VCaP (cell line): Measurements from ENCODE around the gene MTA1.

ENCODE experiments used
- H3K27ac ChIP-seq: fragments of 450-650 bp; 2 replicates; pipeline ENCODE4 v1.5.1; 2017
- CTCF ChIP-seq: fragments of 450-650 bp; conservative IDR thresholded peaks from 2 replicates; pipeline ENCODE4 v1.5.1; 2017; ENCODE audit warnings: mild to moderate bottlenecking, moderate library complexity

Gene MTA1

GRCh38 chr14:105495990-105496830 is 76.6 kb downstream of the MTA1 start:
- TF ChIP-seq CTCF = no peak
- no peak overlapping the region for H3K27ac ChIP-seq

DNA sequence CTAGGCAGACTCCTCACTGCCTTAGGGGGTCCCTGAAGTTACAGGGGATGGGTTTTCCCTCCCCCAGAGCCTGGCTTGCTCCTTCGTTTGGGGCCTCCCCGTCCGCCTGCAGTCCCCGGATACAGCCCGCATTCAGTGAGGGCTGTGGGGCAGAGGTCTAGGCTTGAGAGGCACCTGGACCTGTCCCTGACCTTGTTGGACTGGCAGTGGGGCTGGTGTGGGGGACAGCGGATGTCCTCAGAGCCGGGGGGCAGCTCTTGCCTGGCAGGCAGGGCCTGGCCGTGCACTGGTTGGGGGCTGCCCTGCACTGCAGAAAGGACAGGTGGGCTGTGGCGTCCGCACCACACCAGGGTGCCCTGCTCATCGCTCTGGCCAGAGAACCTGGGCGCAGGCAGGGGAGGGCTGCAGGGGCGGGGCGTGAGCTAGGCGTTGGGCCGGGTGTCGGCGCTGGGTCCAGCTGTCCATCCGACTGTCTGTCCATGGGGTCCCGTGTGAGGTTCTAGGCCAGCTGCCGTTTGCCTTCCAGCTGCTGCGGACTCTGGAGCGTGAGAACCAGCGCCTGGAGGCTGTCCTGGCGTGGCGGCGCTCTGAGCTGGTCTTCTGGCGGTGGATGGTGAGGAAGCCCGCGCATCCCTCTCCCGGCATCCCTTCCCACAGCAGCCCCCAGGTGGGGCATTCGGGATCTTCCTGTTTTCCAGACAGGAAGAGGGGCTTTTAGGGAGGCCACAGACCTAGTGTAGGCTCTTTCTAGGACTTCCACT is 77.4 kb downstream of the MTA1 start:
- TF ChIP-seq CTCF = no peak
- H3K27ac ChIP-seq = no peak overlapping the region

DNA sequence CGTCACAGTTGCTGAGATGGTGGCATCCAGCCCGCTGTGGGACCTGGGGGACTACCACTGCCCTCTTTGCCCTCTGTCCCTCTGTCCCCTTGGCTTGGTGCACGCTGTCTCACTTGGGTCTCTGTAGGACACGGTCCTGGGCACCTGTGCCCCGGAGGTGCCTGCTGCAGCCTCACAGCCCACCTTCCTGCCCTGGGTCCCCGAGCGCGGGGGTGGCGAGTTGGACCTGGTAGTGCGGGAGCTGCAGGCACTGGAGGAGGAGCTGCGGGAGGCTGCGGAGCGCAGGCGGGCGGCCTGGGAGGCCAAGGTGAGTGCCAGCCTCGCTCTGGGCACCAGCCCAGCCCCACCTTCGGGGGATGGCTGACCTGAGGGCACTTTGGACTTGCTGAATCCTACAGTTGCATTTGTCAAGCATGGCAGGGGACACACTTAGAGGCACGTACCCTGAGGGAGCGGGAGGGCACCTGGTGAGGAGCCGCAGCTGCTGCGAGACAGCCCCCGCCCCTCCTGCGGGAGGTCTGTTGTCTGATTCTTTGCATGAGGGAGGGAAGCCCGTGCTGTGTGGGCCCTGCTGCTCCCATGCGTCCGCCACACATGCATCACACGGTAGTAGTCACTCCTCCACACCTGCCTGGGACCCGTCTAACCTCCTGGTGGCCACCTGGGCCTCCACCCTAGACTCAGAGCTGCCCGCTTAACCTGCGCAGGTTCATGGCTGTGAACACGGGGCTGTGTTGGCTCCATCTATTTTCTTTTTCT is 78.2 kb downstream of the MTA1 start:
- H3K27ac ChIP-seq = no peak overlapping the region
- no peak for TF ChIP-seq CTCF

DNA sequence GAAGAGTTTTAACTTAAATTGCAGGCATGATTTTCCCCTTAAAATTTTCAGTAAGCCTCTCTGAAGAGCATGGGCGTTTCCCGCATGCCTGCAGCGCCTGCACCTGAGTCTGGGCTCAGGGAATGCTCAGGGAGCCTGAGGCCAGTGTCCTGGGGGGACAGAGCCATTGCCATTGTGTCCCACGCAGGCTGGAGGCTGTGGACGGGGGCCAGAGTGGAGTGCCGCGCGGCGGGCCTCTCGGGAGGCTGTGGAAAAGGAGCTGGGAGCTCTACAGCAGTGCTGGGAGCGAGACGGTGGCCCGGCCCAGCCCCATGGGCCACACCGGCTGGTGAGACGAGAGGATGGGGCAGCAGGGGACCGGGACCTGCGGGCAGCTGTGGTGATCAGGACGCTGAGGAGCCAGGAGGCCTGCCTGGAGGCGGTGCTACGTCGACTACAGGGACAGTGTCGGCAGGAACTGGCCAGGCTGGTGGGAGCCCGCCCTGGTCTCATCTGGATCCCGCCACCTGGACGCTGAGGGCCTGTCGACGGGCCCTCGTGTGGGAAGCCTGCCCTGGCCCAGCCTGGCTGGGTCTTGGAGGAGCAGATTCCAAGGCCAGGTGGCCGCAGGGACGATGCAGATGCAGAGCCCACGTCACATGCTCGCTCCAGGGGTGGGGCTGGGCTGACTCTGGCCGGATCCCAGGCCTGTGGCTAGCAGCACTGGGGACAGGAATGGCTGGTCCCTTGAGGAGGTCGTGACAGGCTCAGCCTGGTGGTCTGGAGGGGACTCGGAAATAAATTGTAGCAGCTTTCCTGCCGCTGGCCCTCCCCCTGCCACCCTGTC is 79.0 kb downstream of the MTA1 start:
- H3K27ac ChIP-seq = no peak overlapping the region
- TF ChIP-seq CTCF = no peak

GRCh38 chr14:105499256-105500035 is 79.8 kb downstream of the MTA1 start:
- H3K27ac ChIP-seq = no peak overlapping the region
- no peak for TF ChIP-seq CTCF

DNA sequence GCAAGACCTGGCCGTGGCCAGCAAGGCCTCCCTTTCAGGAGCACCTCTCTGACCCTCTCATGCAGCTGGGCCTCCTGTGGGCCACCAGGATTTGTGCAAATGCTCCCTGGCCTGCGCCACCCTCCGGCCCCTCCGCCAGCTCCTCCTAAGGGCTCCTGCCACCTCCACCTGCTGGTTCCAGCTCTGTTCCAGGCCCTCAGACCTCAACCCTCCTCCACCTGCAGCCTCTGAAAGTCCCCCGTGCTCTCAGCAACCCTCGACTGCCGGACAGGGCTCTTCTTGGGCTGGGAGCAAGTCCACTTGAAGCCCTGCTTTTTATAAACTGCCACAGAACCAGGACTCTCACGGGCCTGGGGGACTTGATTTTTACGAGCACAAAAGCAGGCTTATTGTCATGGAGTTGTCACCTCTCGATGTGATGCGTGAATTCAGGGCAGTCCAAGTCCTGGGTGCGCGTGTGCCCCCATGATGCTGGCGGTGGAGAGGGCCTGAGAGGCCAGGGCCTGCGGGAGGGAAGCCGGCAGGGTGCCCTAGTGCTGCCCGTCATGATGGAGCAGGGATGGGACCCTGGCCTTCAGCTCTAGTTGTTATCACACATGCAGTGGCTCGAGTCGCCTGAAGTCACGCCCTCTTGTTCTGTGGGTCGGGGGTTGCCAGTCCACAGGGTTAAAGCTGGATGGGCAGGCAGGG is 80.6 kb downstream of the MTA1 start:
- no peak overlapping the region for H3K27ac ChIP-seq
- TF ChIP-seq CTCF = no peak
